HepG2 (cell line): Measurements from ENCODE around the gene STAT4. TPM values are rescaled to one million over a fixed set of nuclear protein-coding genes. Genes with fewer than 3 reads are reported as not detected.

Experiments used
- BRCA1 ChIP-seq: sonication (generic); formaldehyde crosslinking; IDR thresholded peaks from 2 replicates; pipeline ENCODE4 v1.4.0; 2020; ENCODE audit warnings: missing genetic modification reagents
- CREM ChIP-seq, 2 experiments: sonication (generic) in 1 of 2; formaldehyde crosslinking in 1 of 2; IDR thresholded peaks; 2 replicates each; pipeline versions ENCODE4 v1.4.0 to v1.6.1; 2016 to 2020; ENCODE audit warnings: antibody characterized with exemption in 1 of 2, mild to moderate bottlenecking in 1 of 2, missing genetic modification reagents in 1 of 2
- ELF3 ChIP-seq: IDR thresholded peaks from 2 replicates; pipeline ENCODE4 v1.6.1; 2016; ENCODE audit warnings: missing genetic modification reagents, missing compliant biosample characterization
- IRX3 ChIP-seq: sonication (generic); formaldehyde crosslinking; IDR thresholded peaks from 2 replicates; pipeline ENCODE4 v1.8.1; 2023; ENCODE audit warnings: mild to moderate bottlenecking, low read depth, missing genetic modification reagents, borderline replicate concordance
- NCOA1 ChIP-seq: sonication (generic); formaldehyde crosslinking; IDR thresholded peaks from 2 replicates; pipeline ENCODE4 v1.9.0; 2021; ENCODE audit warnings: missing genetic modification reagents
- NRL ChIP-seq: sonication (generic); formaldehyde crosslinking; IDR thresholded peaks from 2 replicates; pipeline ENCODE4 v1.5.0; 2020; ENCODE audit warnings: missing genetic modification reagents, mild to moderate bottlenecking, moderate library complexity, borderline replicate concordance
- REXO4 ChIP-seq: sonication (generic); formaldehyde crosslinking; IDR thresholded peaks from 2 replicates; pipeline ENCODE4 v1.8.0; 2022; ENCODE audit warnings: missing genetic modification reagents, mild to moderate bottlenecking, borderline replicate concordance
- RXRA ChIP-seq: sonication (generic); formaldehyde crosslinking; IDR thresholded peaks from 2 replicates; pipeline ENCODE4 v1.5.1; 2020; ENCODE audit warnings: missing genetic modification reagents
- SATB2 ChIP-seq: sonication (generic); formaldehyde crosslinking; IDR thresholded peaks from 2 replicates; pipeline ENCODE4 v1.5.0; 2020; ENCODE audit warnings: missing genetic modification reagents
- SRSF4 ChIP-seq: fragments of 200-400 bp; formaldehyde crosslinking; IDR thresholded peaks from one replicate; pipeline ENCODE4 v1.6.1; 2018; ENCODE audit warnings: mild to moderate bottlenecking, low read depth, low read length, moderate library complexity; ENCODE audit not compliant: poor library complexity, severe bottlenecking
- ZNF20 ChIP-seq: sonication (generic); formaldehyde crosslinking; IDR thresholded peaks from 2 replicates; pipeline ENCODE4 v1.4.0; 2020; ENCODE audit warnings: mild to moderate bottlenecking, moderate library complexity, missing genetic modification reagents
- ZNF333 ChIP-seq: sonication (generic); formaldehyde crosslinking; IDR thresholded peaks from 2 replicates; pipeline ENCODE4 v1.4.0; 2020; ENCODE audit warnings: mild to moderate bottlenecking, missing genetic modification reagents, borderline replicate concordance
- polyA plus RNA-seq, 8 experiments: library from polyadenylated mRNA; depleted of rRNA in 3 of 8; stranded (reverse) in 7 of 8; unstranded in 1 of 8; fragments of >200 nt; fragmentation: Illumina TruSeq in 4 of 8; extraction: Trizol in 4 of 8; gene quantifications; 2 replicates each; pipeline versions ENCODE4 v1.2.1 to v1.2.3, GENCODE V29; 2011 to 2016; ENCODE audit warnings: low read depth in 4 of 8, missing spikeins in 1 of 8, mixed read lengths in 1 of 8; ENCODE audit not compliant: insufficient read depth in 1 of 8
- total RNA-seq, 5 experiments: library from RNA; depleted of rRNA; stranded (reverse); fragments of >200 nt; fragmentation: Illumina TruSeq; extraction: Trizol; gene quantifications; 2 replicates each; pipeline ENCODE4 v1.2.3, GENCODE V29; 2016; ENCODE audit warnings: low read depth in 1 of 5
- TF ChIP-seq, protein P1 (sequence below): IDR thresholded peaks from 2 replicates; pipeline ENCODE4 v1.6.1; 2018; ENCODE audit warnings: missing genetic modification reagents, mild to moderate bottlenecking, missing compliant biosample characterization
- TF ChIP-seq, protein P2 (sequence below), 2 experiments: sonication (generic) in 1 of 2; formaldehyde crosslinking in 1 of 2; IDR thresholded peaks; 2 replicates each; pipeline versions ENCODE4 v1.5.1 to v1.6.1; 2011 to 2020; ENCODE audit warnings: borderline replicate concordance in 1 of 2, low read depth in 1 of 2, low read length in 1 of 2, mild to moderate bottlenecking in 1 of 2, missing genetic modification reagents in 1 of 2, moderate library complexity in 1 of 2
- TF ChIP-seq, protein P3 (sequence below): IDR thresholded peaks from 2 replicates; pipeline ENCODE4 v1.4.0; 2020; ENCODE audit warnings: mild to moderate bottlenecking, missing genetic modification reagents
- TF ChIP-seq, protein P4 (sequence below): IDR thresholded peaks from 2 replicates; pipeline ENCODE4 v1.6.1; 2016; ENCODE audit warnings: missing biosample characterization, missing genetic modification reagents, low read depth
- TF ChIP-seq, protein P5 (sequence below): sonication (generic); formaldehyde crosslinking; IDR thresholded peaks from 2 replicates; pipeline ENCODE4 v1.5.0; 2020; ENCODE audit warnings: mild to moderate bottlenecking, missing genetic modification reagents, moderate library complexity

STAT4 gene
- total and polyA plus RNA-seq, 2 of the 13 experiments (the other 11 are each of a cell fraction or from before 2014, with no cell fraction given): 0.37 TPM; not detected in 1

DNA sequence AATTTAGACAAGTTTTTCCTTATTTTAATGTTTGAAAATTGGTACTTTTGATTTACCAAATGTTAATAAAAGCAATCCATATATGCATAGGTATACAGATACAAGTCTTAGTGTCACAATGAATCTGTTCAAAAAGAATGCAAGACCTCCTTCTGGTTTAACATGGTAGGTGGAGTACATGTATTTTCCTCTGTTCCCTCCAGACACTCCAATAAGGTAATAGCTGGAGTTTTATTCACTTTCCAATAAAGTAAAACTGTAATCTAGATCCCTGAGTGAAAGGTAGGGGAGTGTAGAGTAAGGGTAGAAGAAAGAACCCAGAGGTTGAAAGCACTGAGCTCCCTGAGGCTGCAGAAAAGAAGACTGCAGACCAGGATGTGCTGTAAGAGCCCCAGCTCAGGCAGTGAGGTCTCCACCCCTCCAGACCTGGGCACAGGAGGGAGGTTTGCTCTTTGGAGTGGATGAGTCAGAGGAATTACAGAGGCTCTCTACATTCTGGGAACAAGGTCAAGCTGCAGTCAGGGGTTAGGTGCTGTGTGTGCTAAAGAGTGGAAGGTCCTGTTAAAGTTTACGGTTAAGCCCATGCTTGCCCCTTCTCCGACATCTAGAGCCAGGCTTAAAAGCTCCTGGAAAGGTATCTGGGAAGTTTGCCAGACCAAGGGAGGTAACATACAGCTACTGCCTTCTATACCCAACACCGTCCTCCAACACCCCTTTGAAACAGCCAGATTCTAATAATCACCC, 109.2 kb downstream of the STAT4 start (continued):
- TF ChIP-seq, protein P1, sequence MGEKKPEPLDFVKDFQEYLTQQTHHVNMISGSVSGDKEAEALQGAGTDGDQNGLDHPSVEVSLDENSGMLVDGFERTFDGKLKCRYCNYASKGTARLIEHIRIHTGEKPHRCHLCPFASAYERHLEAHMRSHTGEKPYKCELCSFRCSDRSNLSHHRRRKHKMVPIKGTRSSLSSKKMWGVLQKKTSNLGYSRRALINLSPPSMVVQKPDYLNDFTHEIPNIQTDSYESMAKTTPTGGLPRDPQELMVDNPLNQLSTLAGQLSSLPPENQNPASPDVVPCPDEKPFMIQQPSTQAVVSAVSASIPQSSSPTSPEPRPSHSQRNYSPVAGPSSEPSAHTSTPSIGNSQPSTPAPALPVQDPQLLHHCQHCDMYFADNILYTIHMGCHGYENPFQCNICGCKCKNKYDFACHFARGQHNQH (CRISPR knock-in tag): peak; percentile 53; the same call in 1 of the 2 replicates
- TF ChIP-seq, protein P2, sequence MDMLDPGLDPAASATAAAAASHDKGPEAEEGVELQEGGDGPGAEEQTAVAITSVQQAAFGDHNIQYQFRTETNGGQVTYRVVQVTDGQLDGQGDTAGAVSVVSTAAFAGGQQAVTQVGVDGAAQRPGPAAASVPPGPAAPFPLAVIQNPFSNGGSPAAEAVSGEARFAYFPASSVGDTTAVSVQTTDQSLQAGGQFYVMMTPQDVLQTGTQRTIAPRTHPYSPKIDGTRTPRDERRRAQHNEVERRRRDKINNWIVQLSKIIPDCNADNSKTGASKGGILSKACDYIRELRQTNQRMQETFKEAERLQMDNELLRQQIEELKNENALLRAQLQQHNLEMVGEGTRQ (IDR thresholded peaks at IDR 0.05; ENCODE audit: low read depth, low read length): no peak
- TF ChIP-seq, protein P2 (CRISPR knock-in tag; IDR thresholded peaks at IDR 0.05; ENCODE audit: borderline replicate concordance): no peak
- TF ChIP-seq, protein P3, sequence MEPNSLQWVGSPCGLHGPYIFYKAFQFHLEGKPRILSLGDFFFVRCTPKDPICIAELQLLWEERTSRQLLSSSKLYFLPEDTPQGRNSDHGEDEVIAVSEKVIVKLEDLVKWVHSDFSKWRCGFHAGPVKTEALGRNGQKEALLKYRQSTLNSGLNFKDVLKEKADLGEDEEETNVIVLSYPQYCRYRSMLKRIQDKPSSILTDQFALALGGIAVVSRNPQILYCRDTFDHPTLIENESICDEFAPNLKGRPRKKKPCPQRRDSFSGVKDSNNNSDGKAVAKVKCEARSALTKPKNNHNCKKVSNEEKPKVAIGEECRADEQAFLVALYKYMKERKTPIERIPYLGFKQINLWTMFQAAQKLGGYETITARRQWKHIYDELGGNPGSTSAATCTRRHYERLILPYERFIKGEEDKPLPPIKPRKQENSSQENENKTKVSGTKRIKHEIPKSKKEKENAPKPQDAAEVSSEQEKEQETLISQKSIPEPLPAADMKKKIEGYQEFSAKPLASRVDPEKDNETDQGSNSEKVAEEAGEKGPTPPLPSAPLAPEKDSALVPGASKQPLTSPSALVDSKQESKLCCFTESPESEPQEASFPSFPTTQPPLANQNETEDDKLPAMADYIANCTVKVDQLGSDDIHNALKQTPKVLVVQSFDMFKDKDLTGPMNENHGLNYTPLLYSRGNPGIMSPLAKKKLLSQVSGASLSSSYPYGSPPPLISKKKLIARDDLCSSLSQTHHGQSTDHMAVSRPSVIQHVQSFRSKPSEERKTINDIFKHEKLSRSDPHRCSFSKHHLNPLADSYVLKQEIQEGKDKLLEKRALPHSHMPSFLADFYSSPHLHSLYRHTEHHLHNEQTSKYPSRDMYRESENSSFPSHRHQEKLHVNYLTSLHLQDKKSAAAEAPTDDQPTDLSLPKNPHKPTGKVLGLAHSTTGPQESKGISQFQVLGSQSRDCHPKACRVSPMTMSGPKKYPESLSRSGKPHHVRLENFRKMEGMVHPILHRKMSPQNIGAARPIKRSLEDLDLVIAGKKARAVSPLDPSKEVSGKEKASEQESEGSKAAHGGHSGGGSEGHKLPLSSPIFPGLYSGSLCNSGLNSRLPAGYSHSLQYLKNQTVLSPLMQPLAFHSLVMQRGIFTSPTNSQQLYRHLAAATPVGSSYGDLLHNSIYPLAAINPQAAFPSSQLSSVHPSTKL (CRISPR knock-in tag): peak; percentile 79
- TF ChIP-seq SRSF4 (no peak), ZNF20 (CRISPR knock-in tag) (no peak), IRX3 (no peak), CREM (IDR thresholded peaks at IDR 0.05) (no peak), CREM (CRISPR knock-in tag; IDR thresholded peaks at IDR 0.05) (no peak), RXRA (peak; percentile 69; the same call in 1 of the 2 replicates), REXO4 (CRISPR knock-in tag) (no peak), ZNF333 (CRISPR knock-in tag) (no peak), NCOA1 (CRISPR knock-in tag) (no peak), NRL (CRISPR knock-in tag) (no peak), ELF3 (peak; percentile 54; the same call in 1 of the 2 replicates), BRCA1 (no peak), SATB2 (CRISPR knock-in tag) (no peak)
- TF ChIP-seq, protein P4, sequence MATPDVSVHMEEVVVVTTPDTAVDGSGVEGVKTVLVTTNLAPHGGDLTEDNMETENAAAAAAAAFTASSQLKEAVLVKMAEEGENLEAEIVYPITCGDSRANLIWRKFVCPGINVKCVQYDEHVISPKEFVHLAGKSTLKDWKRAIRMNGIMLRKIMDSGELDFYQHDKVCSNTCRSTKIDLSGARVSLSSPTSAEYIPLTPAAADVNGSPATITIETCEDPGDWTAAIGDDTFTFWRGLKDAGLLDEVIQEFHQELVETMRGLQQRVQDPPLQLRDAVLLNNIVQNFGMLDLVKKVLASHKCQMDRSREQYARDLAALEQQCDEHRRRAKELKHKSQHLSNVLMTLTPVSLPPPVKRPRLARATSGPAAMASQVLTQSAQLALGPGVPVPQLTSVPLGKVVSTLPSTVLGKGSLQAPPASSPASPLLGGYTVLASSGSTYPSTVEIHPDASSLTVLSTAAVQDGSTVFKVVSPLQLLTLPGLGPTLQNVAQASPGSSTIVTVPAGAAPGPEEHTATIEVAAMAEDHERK (CRISPR knock-in tag): no peak
- TF ChIP-seq, protein P5, sequence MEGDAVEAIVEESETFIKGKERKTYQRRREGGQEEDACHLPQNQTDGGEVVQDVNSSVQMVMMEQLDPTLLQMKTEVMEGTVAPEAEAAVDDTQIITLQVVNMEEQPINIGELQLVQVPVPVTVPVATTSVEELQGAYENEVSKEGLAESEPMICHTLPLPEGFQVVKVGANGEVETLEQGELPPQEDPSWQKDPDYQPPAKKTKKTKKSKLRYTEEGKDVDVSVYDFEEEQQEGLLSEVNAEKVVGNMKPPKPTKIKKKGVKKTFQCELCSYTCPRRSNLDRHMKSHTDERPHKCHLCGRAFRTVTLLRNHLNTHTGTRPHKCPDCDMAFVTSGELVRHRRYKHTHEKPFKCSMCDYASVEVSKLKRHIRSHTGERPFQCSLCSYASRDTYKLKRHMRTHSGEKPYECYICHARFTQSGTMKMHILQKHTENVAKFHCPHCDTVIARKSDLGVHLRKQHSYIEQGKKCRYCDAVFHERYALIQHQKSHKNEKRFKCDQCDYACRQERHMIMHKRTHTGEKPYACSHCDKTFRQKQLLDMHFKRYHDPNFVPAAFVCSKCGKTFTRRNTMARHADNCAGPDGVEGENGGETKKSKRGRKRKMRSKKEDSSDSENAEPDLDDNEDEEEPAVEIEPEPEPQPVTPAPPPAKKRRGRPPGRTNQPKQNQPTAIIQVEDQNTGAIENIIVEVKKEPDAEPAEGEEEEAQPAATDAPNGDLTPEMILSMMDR: no peak
